Astrocyte of the spinal cord (primary cell): ENCODE results near the gene RNF19B.

Source experiments
- DNase-seq: peaks from one replicate; pipeline ENCODE4 v3.0.0; 2011; ENCODE audit warnings: low read depth, low spot score
- H3K4me3 ChIP-seq: 2 replicates; pipeline ENCODE4 v1.5.1; 2011; ENCODE audit warnings: low read depth, mild to moderate bottlenecking, low read length, moderate library complexity
- in situ Hi-C: cut with HindIII; loops from 2 replicates; pipeline ENCODE4 v1.10.0; 2017; ENCODE audit warnings: low sequenced_read_pairs
- TF ChIP-seq, protein P1 (sequence below): IDR thresholded peaks from 2 replicates; pipeline ENCODE4 v1.5.1; 2012; ENCODE audit warnings: low read depth, mild to moderate bottlenecking, low read length, inconsistent platforms

Gene RNF19B

DNA sequence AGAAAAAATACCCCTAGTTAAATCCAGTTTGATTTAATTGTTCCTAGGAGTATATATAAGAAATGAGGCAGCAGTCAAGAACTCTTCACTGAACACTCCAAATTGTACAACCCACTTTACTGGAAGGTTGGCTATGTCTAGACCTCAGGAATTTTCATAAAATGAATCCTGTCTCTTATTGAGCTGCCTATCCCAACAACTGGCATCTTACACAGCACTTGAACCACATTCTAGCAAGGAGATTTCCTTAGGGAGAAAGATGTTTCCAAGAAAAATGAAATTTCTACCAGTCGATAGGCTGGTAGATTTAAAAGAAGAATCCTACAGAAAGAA is 16.3 kb downstream of the RNF19B start:
- TF ChIP-seq, protein P1, sequence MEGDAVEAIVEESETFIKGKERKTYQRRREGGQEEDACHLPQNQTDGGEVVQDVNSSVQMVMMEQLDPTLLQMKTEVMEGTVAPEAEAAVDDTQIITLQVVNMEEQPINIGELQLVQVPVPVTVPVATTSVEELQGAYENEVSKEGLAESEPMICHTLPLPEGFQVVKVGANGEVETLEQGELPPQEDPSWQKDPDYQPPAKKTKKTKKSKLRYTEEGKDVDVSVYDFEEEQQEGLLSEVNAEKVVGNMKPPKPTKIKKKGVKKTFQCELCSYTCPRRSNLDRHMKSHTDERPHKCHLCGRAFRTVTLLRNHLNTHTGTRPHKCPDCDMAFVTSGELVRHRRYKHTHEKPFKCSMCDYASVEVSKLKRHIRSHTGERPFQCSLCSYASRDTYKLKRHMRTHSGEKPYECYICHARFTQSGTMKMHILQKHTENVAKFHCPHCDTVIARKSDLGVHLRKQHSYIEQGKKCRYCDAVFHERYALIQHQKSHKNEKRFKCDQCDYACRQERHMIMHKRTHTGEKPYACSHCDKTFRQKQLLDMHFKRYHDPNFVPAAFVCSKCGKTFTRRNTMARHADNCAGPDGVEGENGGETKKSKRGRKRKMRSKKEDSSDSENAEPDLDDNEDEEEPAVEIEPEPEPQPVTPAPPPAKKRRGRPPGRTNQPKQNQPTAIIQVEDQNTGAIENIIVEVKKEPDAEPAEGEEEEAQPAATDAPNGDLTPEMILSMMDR, result no peak

DNA sequence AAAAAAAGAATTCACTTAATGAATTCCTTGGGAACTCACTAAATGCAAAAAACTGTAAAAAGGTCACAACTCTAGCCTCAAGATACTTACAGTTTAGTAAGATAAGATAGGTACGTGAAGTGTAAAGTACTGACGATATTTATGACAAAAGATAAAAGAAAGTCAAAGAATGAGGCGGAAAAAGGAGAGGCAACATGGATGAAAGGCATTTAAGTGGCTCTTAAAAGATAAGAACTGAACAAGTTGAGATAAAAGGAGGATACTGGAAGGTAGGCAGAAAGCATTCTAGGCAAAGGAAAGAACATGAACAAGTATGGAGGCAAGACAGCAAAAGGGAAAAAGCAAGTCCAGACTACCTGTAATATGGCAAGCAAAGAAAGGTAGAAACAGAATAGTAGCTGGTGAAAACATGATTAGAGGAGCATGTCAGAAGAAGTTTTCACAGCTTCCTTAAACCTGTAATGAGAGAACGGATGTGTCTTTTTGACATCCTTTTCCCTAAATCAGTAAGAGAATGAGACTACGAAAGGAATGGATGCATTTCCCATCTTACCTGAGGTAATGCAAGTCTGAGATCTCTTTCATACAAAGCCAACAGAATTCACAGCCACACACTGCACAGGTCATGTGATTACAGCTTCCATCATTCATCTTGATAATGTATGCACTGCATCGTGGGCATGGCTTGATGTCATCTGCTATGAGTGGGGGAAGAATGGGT is 16.8 kb downstream of the RNF19B start:
- TF ChIP-seq, protein P1, result no peak
- H3K4me3 ChIP-seq, result no peak overlapping the region
- no peak for DNase-seq
- in situ Hi-C loops, result no loop called here

More for the DNA sequence above, 16.3 kb downstream of the RNF19B start:
- in situ Hi-C loops, result no loop called here
- no peak overlapping the region for H3K4me3 ChIP-seq
- no peak for DNase-seq

DNA sequence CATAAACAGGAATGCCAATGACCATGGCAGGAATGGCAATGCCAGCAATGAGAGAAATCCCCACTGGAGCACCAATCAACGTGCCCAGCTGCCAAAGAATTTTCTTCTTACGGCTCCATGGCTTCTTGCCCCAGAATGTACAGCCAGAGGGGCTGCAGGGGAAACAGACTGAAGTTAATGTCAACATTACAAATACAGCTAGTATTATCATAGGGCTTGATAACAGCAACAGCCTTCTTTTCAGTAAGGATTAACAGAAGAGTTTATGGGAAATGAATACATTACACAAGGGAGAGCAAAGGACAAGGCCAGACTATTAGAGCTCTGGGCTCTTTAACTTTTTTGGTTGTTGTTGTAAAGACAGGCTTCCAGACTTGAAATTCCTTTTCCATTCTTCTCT is 18.2 kb downstream of the RNF19B start:
- no peak for DNase-seq
- no peak overlapping the region for H3K4me3 ChIP-seq
- TF ChIP-seq, protein P1, result no peak
- in situ Hi-C loops, result no loop called here

DNA sequence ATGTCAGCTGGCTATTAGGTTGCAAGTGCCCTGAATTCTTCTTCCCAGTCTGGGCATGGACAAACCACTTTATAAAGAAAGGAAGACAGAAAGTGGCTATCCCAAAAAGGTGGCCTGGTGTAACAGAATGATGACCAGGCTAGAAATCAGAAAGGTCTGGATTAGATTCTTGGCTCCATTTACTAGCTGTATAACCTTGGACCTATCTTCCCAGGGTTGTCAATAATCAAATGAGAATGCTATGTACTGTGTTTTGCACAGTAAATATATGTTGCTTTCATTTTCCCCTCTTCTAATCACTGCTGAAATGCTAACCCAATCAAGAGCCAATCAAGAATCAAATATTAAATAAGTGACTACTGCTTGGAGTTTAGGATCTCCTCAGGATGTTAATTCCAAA is 20.4 kb downstream of the RNF19B start:
- H3K4me3 ChIP-seq, result no peak overlapping the region
- in situ Hi-C loops, result no loop called here
- TF ChIP-seq, protein P1, result no peak
- no peak for DNase-seq

DNA sequence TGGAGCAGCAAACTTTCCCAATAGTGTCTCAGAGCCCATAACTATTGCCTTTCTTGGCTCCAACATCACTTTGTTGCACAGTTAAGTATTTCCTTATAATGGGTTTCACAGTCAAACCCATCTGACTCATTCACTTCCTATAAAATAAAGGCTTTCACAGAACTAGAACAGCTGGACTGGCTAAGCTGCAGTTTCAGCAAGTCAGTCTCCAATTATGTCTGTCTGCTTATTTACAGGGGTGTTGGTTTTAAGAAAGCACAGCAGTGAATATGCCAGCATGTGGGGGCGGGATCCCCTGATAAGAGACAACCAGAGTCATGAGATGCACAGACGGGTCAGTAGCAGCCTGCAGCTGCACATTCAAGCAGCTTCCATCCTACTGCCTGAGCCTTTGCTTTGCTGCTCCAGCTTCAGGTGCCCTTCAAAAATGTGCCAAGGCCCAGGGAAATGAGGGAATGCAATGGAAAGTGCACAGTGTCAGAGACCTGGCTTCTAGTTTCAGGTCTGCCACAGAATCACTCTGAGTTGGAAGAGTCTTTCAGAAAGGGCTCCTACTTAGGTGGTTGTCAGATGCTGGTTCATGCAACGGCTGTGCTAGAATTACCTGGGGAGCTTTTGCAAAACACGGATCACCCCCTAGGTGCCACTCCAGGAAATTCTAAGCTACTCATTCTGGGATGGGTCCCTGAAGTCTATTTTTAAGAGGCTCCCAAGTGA is 24.8 kb downstream of the RNF19B start:
- H3K4me3 ChIP-seq, result no peak overlapping the region
- TF ChIP-seq, protein P1, result no peak
- peak; percentile 86 for DNase-seq
- in situ Hi-C loops, result no loop called here

DNA sequence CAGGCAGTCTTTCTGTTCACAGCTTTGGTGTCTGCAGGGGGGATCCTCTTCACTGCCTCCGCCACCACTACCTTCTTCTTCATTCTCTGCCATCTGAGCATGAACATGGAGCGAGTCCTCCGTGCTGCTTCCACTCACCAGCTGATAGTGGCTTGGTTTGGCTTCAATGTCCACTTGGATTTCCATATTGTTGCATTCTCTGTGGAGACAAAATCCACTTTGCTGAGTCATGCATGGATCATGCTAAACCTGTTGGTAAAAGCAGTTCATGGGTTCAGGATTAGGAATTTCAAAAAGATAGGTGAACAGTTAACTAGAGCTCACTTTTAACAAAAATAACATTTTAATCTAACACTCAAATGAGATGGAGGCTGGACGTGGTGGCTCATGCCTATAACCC is 27.5 kb downstream of the RNF19B start:
- TF ChIP-seq, protein P1, result no peak
- no peak for DNase-seq
- no peak overlapping the region for H3K4me3 ChIP-seq
- in situ Hi-C loops, result no loop called here
